GM21515 (cell line): Measurements from ENCODE around the gene CDKL4.
"Not testable (repeated sequence)": the region's sequence is repeated elsewhere in the genome, so short reads cannot be mapped to it uniquely, and the experiment has no call there.

Experiments used
- ATAC-seq: cut with Tn5 transposase; IDR thresholded peaks from one replicate; pipeline ENCODE4 v1.9.1; 2021; ENCODE audit not compliant: unreplicated experiment

CDKL4 gene

GRCh38 chr2:39232141-39232540 lies 11.6 kb downstream of the CDKL4 start:
- no peak for ATAC-seq

- peak; percentile 31 for ATAC-seq
Observed at GRCh38 chr2:39228413-39229209, 15.2 kb downstream of the CDKL4 start.

GRCh38 chr2:39227628-39228412 lies 15.9 kb downstream of the CDKL4 start:
- peak; percentile 84 for ATAC-seq

DNA sequence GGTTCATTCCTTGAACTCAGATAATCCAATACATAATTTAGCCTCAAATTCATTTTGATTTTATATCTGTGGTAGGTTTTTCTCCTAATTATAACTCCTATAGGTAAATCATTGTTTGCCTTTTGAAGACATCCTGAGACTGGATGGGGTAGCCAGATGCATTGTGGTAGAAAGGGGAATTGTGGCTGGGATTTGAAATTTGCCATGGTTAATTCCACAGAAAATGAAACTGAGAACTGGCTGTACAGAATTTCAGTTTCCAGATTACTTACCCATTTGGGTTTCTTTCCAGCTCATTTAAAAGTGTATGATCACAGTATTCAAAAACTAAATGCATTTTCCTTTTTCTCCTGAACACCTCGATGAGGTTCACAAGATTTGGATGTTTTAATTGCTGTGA lies 18.2 kb downstream of the CDKL4 start:
- ATAC-seq = no peak

- ATAC-seq = no peak
Observed at GRCh38 chr2:39223909-39224308, 19.9 kb downstream of the CDKL4 start.

GRCh38 chr2:39221459-39221858 lies 22.3 kb downstream of the CDKL4 start:
- ATAC-seq = no peak

- ATAC-seq = no peak
Observed at GRCh38 chr2:39220136-39220535, 23.6 kb downstream of the CDKL4 start.

DNA sequence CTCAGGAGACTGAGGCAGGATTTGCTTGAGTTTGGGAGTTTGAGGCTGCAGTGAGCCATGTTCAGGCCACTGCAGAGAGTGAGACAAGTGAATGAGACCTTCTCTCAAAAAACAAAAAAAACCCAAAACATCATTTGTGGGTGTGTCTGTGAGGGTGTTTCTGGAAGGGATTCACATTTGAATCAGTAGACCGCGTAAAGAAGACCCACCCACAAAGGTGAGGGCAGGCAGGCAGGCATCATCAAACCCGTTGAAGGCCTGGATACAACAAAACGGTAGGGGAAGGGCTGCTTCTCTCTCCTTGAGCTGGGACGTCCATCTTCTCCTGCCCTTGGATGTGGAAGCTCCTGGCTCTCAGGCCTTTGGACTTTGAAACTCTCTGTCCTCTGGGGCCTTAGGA lies 25.4 kb downstream of the CDKL4 start:
- no peak for ATAC-seq

DNA sequence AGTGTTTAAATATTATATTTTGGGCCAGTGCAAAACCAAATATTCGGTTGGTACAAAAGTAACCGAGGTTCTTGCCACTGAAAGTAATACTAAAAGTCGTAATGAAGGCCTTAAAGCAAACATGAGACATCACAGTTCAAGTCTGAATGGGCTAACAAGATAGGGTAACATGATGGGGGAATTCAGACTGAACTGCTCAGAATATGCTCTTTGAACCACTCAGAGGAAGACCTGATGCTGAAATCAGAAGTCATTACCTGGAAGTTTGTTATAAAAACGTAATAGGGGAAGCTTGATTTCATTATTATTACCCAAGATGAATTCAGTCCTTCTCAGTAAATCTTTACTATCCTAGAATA lies 26.6 kb downstream of the CDKL4 start:
- no peak for ATAC-seq

GRCh38 chr2:39216346-39217191 lies 27.2 kb downstream of the CDKL4 start:
- ATAC-seq = no peak

DNA sequence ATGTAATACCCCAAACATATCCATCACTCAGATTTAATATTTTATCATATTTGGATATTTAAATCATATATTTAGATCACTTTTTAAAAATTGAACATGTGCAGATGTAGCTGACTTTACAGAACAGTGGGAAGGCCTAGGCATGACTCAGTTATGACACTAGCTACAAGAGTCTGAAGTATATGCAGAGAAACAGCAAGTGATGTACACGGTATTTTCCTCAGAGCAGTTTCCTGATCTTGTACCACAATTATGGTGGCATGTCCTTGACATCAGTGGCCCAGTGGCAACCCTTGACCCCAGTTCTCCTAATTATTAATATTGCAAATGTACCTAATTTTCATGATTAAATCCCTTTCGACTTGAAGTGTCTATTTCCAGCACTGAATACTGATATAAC lies 28.2 kb downstream of the CDKL4 start:
- ATAC-seq = no peak

DNA sequence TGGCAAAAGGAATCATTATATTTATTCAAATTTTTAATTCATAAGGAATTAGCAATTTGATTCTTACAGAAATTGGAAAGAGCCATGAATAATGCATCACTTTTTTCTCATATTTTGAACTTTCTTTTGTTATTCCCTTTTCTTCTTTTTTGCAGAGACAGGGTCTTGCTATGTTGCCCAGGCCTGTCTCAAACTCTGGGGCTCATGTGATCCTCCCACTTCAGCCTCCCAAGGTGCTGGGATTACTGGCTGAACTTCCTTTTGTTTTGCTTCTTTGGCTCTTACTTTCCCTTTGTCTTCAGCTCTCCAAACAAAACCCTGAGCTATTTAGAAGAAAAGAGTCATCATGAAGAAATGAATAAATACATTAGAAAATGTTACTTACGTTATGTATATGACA lies 30.8 kb downstream of the CDKL4 start:
- no peak for ATAC-seq

- ATAC-seq = no peak
Observed at GRCh38 chr2:39210846-39211245, 32.9 kb downstream of the CDKL4 start.

DNA sequence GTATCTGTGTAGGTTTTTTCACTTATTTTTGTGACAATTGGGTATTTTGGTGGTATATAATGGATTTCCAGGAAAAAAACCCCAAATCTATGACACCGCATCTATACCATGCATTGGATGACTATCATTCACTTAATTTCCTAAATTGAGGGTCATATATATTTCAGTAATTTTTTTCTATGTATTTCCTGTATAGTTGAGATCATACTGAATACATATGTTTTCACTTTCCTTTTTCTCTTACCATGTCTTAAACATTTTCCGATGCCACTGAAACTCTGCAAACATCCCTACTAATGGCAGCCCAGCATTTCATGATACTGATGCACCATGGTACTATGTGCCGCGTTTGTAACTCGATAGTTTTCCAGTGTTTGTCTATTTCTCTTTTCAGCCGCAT lies 40.4 kb downstream of the CDKL4 start:
- ATAC-seq = no peak

- no peak for ATAC-seq
Observed at GRCh38 chr2:39202639-39203369, 41.0 kb downstream of the CDKL4 start.

GRCh38 chr2:39197003-39197402 lies 46.8 kb downstream of the CDKL4 start:
- ATAC-seq = not testable (repeated sequence)

DNA sequence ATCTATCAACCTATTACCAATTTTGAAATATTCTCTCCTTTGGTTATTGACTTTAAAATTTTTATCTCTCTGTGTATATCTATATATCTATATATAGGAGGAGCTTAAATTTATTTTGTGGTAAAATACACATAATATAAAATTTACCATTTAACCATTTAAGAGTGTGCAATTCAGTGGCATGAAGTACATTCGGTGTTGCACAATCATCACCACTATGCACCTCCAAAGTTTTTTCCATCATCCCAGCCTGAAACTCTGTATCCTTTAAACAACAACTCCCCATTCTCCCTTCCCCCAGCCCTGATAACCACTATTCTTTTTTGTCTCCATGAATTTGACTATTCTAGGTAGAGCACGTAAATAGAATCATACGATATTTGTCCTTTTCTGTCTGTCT lies 49.1 kb downstream of the CDKL4 start:
- ATAC-seq = no peak

DNA sequence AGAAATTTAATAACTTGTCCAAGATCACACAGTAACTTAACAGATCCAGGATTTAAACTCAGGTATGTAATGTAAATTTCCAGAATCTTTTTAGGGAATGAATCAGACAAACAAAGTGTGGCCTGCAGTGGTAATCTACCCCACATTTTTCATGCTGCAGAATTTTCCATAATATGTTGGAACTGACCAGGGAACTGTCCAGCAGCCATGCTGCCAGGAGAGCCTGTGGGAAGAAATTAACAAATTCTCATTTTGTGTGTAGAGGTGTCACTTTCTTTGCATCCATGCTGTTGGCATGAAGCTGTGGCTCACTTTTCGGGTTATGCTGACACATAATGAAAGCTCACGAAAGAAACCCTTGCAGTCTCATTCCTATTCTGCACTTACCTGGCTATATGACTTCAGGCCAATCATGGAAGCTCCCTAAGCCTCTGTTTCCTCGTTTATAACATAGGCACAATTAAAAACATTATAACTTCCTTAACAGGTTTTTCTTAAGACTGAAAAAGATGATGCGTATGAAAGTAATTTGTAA lies 54.7 kb downstream of the CDKL4 start:
- no peak for ATAC-seq

- no peak for ATAC-seq
Observed at GRCh38 chr2:39183673-39184072, 60.1 kb downstream of the CDKL4 start.

- ATAC-seq = no peak
Observed at GRCh38 chr2:39181297-39181696, 62.5 kb downstream of the CDKL4 start.
